Activated CD4-positive, alpha-beta T cell treated with anti-CD3 and anti-CD28 coated beads for 36 hours (primary cell): ENCODE measurements around the gene PRR13. TPM values are rescaled to one million over a fixed set of nuclear protein-coding genes. Genes with fewer than 3 reads are reported as not detected.
"Not testable (repeated sequence)": the region's sequence is repeated elsewhere in the genome, so short reads cannot be mapped to it uniquely, and the experiment has no call there.

Experiments used
- ATAC-seq: fragments of 200-7000 bp; cut with Tn5 transposase; one replicate; pipeline ENCODE4 v1.10.0; 2021; ENCODE audit warnings: mild to moderate bottlenecking, moderate library complexity
- CTCF ChIA-PET: fragments of 350-600 bp; sonication (Branson Sonifier 250); formaldehyde crosslinking; loops from one replicate; lab custom pipeline; 2021; ENCODE audit warnings: antibody characterized with exemption; lab: Charles Lee
- POLR2A ChIA-PET: fragments of 350-600 bp; sonication (Branson Sonifier 250); formaldehyde crosslinking; loops from one replicate; lab custom pipeline; 2021; ENCODE audit warnings: antibody characterized with exemption, inconsistent platforms; lab: Charles Lee
- DNase-seq: peaks from one replicate; pipeline ENCODE4 v3.0.0-alpha.2; 2020
- H3K27ac Mint-ChIP-seq: one replicate; pipeline ENCODE4 v1.8.0; 2021; ENCODE audit warnings: mixed read lengths
- H3K27me3 Mint-ChIP-seq: one replicate; pipeline ENCODE4 v1.8.0; 2021; ENCODE audit warnings: mixed read lengths
- H3K36me3 Mint-ChIP-seq: one replicate; pipeline ENCODE4 v1.8.0; 2021; ENCODE audit warnings: low read depth, mixed read lengths
- H3K4me1 Mint-ChIP-seq: one replicate; pipeline ENCODE4 v1.8.0; 2021; ENCODE audit warnings: mixed read lengths
- H3K4me3 Mint-ChIP-seq: one replicate; pipeline ENCODE4 v1.8.0; 2021; ENCODE audit warnings: mild to moderate bottlenecking, moderate library complexity, mixed read lengths
- H3K9me3 Mint-ChIP-seq: one replicate; pipeline ENCODE4 v1.8.0; 2021; ENCODE audit warnings: low read depth, mixed read lengths
- intact Hi-C, 2 experiments: fragments of 100-400 bp; cut with DNase I in 1 of 2; cut with micrococcal nuclease in 1 of 2; formaldehyde crosslinking; loops; one replicate each; pipeline versions ENCODE4 v1.14.2 to v1.15.1; 2022 to 2024; cut with DNase I, micrococcal nuclease
- total RNA-seq, 2 experiments: library from RNA; stranded (reverse); gene quantifications; one replicate each; pipeline ENCODE4 v1.2.3, GENCODE V29; 2021

The PRR13 gene
- total RNA-seq, 2 experiments from 2014 or later, result 250 to 266 TPM

DNA sequence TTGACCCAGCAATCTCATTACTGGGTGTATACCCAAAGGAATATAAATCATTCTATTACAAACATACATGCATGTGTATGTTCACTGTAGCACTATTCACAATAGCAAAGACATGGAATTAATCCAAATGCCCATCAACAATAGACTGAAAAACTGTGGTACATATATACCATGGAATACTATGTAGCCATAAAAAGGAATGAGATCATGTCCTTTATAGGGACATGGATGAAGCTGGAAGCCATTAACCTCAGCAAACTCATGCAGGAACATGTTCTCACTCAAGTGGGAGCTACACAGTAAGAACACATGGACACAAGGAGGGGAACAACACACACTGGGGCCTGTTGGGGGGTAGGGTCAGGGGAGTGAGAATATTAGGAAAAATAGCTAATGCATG, 2.0 kb upstream of the PRR13 start:
- DNase-seq, H3K27me3 Mint-ChIP-seq, ATAC-seq, H3K4me3 Mint-ChIP-seq, POLR2A ChIA-PET, H3K27ac Mint-ChIP-seq, H3K9me3 Mint-ChIP-seq, intact Hi-C loops: not testable (repeated sequence)
- CTCF ChIA-PET, result interaction anchor here (0.6 to 2.1 kb wide), 4 partner anchors 12 to 118 kb away, joined by 3 to 15 read pairs (median 4); partner anchors contain the start of gene AAAS
- Mint-ChIP-seq H3K4me1 (peaks cover 19% of the 10 kb centered on the region), H3K36me3 (peaks cover 16% of the 10 kb centered on the region)

DNA sequence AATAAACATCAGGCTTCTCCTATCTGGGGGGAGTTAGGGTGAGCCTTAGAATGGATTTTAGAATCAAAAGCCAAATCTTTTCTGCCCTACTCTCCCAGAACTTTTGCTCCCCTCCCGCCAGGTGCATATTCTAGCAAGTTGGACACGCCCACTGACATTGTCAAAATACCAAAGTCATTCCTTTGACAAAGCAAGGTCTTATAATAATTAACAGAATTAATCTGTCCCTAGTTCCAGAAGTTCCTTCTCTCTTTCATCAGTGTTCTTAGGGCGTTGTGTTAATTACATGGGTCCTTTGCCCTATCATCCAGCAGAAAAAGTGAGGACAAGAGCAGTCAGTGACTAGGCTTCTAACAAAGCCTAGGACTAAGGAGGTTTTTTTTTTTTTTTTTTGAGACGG, 2.4 kb downstream of the PRR13 start:
- DNase-seq, result no peak
- ChIA-PET POLR2A (interaction anchor here (0.7 kb wide), 2 partner anchors 81 to 239 kb away, joined by 4 to 7 read pairs; no protein-coding TSS in a partner anchor), CTCF (no interaction called here)
- H3K4me1 Mint-ChIP-seq, result peaks cover 30% of the 10 kb centered on the region
- intact Hi-C loops, result no loop called here
- H3K9me3 Mint-ChIP-seq, result no peaks in the 10 kb centered on the region
- H3K27ac Mint-ChIP-seq, result peak overlapping the region; percentile 63
- H3K36me3 Mint-ChIP-seq, result peaks cover 41% of the 10 kb centered on the region
- H3K27me3 Mint-ChIP-seq, result no peaks in the 10 kb centered on the region
- H3K4me3 Mint-ChIP-seq, result peak overlapping the region; percentile 92
- ATAC-seq, result no peak

DNA sequence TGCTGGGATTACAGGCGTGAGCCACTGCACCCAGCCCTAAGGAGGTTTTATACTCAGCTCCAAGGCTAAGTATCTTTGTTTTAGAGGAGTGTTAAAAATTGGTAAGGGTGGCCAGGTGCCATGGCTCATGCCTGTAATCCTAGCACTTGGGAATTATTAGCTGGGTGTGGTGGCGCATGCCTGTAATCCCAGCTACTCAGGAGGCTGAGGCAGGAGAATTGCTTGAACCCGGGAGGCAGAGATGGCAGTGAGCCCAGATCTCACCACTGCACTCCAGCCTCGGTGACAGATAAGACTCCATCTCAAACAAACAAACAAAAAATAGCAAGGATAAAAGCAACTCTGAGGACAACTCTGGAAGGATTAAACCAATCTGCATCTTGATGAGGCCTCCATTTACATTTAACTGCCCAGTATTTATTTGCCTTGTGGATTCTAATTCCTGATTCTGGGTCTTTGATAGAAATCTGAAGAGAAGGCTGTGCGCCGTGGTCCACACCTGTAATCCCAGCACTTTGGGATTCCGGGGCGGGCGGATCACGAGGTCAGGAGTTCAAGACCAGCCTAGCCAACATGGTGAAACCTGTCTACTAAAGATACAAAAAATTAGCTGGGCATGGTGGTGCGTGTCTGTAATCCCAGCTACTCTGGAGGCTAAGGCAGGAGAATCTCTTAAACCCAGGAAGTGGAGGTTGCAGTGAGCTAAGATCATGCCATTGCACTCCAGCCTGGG, 3.2 kb downstream of the PRR13 start:
- H3K9me3 Mint-ChIP-seq, H3K27me3 Mint-ChIP-seq, H3K4me3 Mint-ChIP-seq, intact Hi-C loops, ATAC-seq, DNase-seq: not testable (repeated sequence)
- Mint-ChIP-seq H3K27ac (peak overlapping the region; percentile 31), H3K36me3 (peaks cover 41% of the 10 kb centered on the region), H3K4me1 (peaks cover 30% of the 10 kb centered on the region)
- ChIA-PET CTCF (interaction anchor here (1.0 to 1.5 kb wide), 2 partner anchors 11 to 99 kb away, joined by 3 to 4 read pairs; no protein-coding TSS in a partner anchor), POLR2A (interaction anchor here (0.5 to 0.7 kb wide), 2 partner anchors 48 to 240 kb away, joined by 5 to 7 read pairs; no protein-coding TSS in a partner anchor)

DNA sequence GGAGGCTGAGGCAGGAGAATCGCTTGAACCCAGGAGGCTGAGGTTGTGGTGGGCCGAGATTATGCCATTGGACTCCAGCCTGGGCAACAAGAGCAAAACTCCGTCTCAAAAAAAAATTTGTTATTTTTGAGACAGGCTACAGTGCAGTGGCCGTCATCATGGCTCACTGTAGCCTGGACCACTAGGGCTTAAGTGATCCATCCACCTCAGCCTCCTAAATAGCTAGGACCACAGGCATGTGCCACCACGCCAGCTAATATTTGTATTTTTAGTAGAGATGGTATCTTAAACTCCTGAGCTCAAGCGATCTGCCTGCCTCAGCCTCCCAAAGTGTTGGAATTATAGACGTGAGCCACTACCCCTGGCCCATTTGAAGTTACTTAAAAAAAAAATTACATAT, 9.4 kb downstream of the PRR13 start:
- Mint-ChIP-seq H3K4me1 (peaks cover 26% of the 10 kb centered on the region), H3K27me3 (no peaks in the 10 kb centered on the region), H3K27ac (peak overlapping the region; percentile 19), H3K36me3 (peaks cover 49% of the 10 kb centered on the region), H3K9me3 (no peaks in the 10 kb centered on the region), H3K4me3 (no peak overlapping the region)
- ChIA-PET POLR2A (no interaction called here), CTCF (interaction anchor here (0.6 to 1.6 kb wide), 7 partner anchors 10 to 130 kb away, joined by 3 to 8 read pairs (median 3); partner anchors contain the start of genes AAAS and PRR13)
- ATAC-seq (no peak), DNase-seq (no peak)
- intact Hi-C loops, result loop anchor here (1.0 to 5.0 kb wide), 7 partner anchors 10 to 826 kb away; partner anchors contain the start of genes PRR13 (in 2 of the 2), AAAS (in 1 of the 2), ATF7 (in 1 of the 2) and ATP5MC2 (in 1 of the 2)

DNA sequence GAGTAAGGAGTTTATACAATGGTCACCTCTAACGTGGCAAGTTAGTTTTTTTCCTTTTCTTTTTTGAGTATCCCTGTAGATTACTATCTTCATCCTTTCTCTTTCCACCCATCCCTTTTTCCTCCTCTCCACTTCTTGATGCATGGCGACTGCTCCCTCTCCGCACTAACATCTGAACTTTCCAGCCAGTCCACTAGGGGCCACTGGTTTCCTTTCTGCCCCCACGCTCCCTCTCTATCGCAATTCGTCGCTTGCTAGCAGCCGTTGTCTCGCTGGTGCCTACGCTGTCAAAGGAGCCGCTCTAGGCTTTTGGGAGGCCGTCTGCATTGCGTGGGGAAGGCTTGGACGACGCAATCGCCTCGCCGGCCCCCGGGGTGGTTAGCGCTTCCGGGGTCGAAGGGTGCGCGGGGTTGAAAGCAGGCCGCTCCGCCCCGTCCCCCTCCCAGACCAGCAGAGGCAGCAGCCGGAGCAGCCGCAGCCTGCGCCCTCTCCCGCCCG, 10.2 kb downstream of the PRR13 start, which contains the start of gene PCBP2:
PCBP2 (plus strand) TSS at position 442 of the 498 bp plus-strand sequence. CDS start 2,699 bp downstream, outside the sequence.
- DNase-seq, result peak; percentile 99
- Mint-ChIP-seq H3K27me3 (no peaks in the 10 kb centered on the region), H3K36me3 (peaks cover 50% of the 10 kb centered on the region), H3K9me3 (no peaks in the 10 kb centered on the region), H3K4me1 (peaks cover 27% of the 10 kb centered on the region), H3K27ac (peak within 1 kb of the TSS; percentile 96), H3K4me3 (peak within 1 kb of the TSS; percentile 94)
- POLR2A ChIA-PET, result no interaction called here
- peak; percentile 97 for ATAC-seq
- intact Hi-C loops, result loop anchor here (1.0 to 5.0 kb wide), 16 partner anchors 10 to 826 kb away; partner anchors contain the start of genes PRR13 (in 2 of the 2), TARBP2 (in 2 of the 2), AAAS (in 1 of the 2) and ATF7 (in 1 of the 2)
- CTCF ChIA-PET, result interaction anchor here (0.6 to 1.6 kb wide), 9 partner anchors 10 to 273 kb away, joined by 3 to 8 read pairs (median 3); partner anchors contain the start of genes AAAS and PRR13

DNA sequence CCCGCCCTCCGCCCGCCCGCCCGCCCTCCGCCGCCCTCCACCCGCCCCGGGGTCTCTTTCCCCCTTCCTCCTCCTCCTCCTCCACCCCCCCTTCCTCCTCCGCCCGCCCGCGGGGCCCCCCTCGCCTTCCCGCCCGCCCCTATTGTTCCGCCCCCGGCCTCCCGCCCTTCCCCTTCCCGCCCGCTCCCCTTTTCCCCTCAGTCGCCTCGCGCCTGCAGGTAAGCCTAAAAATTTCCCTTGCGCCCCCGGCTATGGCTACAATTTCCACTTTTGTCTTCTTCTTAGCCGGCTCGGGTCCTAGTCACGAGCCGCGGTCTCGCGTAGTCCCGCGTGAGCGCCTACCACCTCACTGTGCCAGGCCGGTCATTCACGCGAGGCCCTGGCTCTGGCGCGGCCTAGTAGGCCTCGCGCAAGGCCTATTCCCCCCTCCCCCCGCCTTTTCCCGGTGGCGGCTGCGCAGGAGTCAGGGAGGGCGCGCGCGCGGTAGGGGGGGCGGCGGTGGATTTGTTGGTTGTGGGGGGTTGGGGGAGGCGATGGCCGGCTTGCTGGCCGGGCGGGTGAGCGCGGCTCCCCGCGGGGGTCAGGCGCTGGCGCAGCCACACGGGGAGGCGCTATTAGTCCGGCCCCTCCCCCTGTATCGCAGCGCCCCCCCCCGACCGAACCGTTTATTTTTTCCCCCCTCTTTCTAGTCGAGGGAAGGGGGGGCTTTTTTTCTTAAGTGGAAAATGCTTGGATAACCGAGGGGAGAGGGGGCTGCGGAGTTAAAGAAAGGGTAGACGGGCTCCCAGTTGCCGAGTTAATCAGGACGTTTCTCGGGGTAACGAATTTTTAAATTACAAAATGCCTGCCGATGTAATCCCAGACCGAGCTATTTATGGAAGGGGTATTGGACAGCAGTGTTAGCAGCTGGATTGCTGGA, 10.9 kb downstream of the PRR13 start:
- Mint-ChIP-seq H3K27me3 (no peaks in the 10 kb centered on the region), H3K27ac (peak overlapping the region; percentile 96), H3K4me3 (peak overlapping the region; percentile 94), H3K36me3 (peaks cover 51% of the 10 kb centered on the region), H3K4me1 (peaks cover 27% of the 10 kb centered on the region), H3K9me3 (no peaks in the 10 kb centered on the region)
- peak; percentile 14 for ATAC-seq
- POLR2A ChIA-PET, result interaction anchor here (0.6 kb wide), 1 partner anchor 22 kb away, joined by 6 read pairs; no protein-coding TSS in a partner anchor
- DNase-seq, result peak; percentile 84
- intact Hi-C loops, result loop anchor here (1.0 to 5.0 kb wide), 10 partner anchors 16 to 825 kb away; partner anchors contain the start of genes TARBP2 (in 2 of the 2), EIF4B (in 1 of the 2), MYG1 (in 1 of the 2) and PFDN5 (in 1 of the 2)
- CTCF ChIA-PET, result interaction anchor here (0.6 to 4.5 kb wide), 7 partner anchors 10 to 131 kb away, joined by 3 to 32 read pairs (median 3); no protein-coding TSS in a partner anchor

DNA sequence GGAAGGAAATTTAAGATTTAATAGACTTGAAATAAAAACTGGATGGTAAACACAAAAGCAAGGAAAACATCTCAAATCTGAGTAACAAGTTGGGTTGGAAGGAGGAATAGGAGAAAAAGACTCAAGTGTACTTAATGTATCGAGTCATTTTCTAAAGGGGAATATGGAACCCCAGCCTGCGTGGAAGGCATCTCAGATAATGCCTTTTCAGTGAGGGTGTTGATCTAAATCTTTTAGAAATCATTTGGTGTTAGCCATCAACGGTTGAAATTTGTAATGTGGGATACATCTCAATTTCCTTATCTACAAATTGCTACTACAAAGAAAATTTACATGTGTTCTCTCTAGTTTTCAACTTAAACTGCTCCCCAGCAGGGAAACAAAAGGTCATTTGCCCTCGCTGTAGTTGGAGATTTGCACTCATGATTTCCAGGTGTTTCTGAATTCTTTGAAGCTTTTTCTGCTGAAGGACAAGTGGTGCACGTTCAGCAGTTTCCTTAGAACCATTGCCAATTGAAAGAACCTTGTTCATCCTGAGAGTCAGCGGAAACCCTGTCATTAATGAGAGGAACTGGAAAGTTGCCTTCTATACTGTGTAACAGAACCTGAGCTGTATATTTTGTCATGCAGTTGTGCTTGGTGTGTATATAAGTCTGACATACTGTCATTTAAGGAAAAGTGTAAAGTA, 12.6 kb downstream of the PRR13 start:
- peak overlapping the region; percentile 94 for H3K4me3 Mint-ChIP-seq
- intact Hi-C loops, result loop anchor here (2.0 to 5.0 kb wide), 6 partner anchors 15 to 823 kb away; partner anchors contain the start of gene TARBP2 (in 1 of the 2)
- no peak for ATAC-seq

DNA sequence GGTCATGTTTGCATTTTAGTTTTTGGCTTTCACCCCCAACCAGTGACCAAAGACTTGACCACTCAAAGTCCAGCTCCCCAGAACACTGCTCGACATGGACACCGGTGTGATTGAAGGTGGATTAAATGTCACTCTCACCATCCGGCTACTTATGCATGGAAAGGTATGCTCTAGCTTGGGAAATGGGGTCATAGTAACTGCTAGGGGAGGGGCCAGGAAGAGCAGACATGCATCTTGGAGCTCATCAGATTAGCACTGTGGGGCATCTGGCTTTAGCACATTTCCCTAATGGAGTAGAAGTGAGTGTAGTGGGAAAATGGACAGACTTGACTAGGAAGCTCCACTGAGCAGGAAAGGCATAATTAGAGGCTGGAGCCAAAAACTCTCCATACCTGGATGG, 13.2 kb downstream of the PRR13 start:
- no peaks in the 10 kb centered on the region for H3K9me3 Mint-ChIP-seq
- peak overlapping the region; percentile 62 for H3K27ac Mint-ChIP-seq
- peak overlapping the region; percentile 94 for H3K4me3 Mint-ChIP-seq
- H3K36me3 Mint-ChIP-seq, result peaks cover 56% of the 10 kb centered on the region
- POLR2A ChIA-PET, result interaction anchor here (0.7 to 3.6 kb wide), 7 partner anchors 10 to 75 kb away, joined by 3 to 19 read pairs (median 7); partner anchors contain the start of gene SP1
- H3K4me1 Mint-ChIP-seq, result peaks cover 33% of the 10 kb centered on the region
- CTCF ChIA-PET, result interaction anchor here (0.6 to 4.5 kb wide), 4 partner anchors 9 to 666 kb away, joined by 3 to 32 read pairs (median 4); partner anchors contain the start of gene AAAS
- ATAC-seq, result no peak
- intact Hi-C loops, result loop anchor here in 1 of 2 experiments (2.0 to 5.0 kb wide), 2 partner anchors 20 to 823 kb away; no protein-coding TSS in a partner anchor
- DNase-seq, result no peak
- no peaks in the 10 kb centered on the region for H3K27me3 Mint-ChIP-seq

More for the DNA sequence above, 12.6 kb downstream of the PRR13 start:
- Mint-ChIP-seq H3K4me1 (peaks cover 31% of the 10 kb centered on the region), H3K27ac (peak overlapping the region; percentile 62), H3K27me3 (no peaks in the 10 kb centered on the region), H3K9me3 (no peaks in the 10 kb centered on the region), H3K36me3 (peaks cover 53% of the 10 kb centered on the region)
- ChIA-PET POLR2A (interaction anchor here (0.7 to 3.6 kb wide), 5 partner anchors 11 to 75 kb away, joined by 3 to 19 read pairs (median 11); partner anchors contain the start of gene SP1), CTCF (interaction anchor here (0.6 to 4.5 kb wide), 5 partner anchors 22 to 667 kb away, joined by 3 to 32 read pairs (median 3); partner anchors contain the start of genes AAAS and SP1)
- no peak for DNase-seq

DNA sequence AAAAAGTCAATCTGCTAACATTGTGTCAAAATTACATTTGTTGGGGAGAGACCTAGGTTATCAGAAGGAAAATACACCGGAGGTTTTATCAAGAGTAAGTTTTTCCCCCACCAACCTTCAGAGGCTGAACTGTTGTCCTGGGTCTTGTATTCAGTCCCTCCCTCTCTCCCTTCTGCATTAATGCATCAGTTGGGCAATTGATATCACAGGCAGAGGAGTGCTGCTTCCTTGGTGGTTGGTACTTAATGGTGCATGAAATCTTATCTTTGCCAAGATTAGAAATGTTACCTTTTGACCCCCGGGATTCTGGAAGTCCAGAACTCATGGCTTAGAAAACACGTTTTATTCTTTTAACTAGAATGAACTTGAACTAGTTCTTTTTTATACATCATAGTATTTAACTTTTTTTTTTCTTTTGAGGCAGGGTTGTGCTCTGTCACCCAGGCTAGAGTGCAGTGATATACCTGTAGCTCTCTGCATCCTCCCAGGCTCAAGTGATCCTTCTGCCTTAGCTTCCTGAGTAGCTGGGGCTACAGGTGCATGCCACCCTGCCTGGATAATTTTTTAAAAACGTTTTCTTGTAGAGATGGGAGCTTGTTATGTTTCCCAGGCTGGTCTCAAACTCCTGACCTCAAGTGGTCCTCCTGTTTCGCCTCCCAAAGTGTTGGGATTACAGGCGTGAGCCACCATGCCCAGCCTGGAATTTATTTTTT, 15.3 kb downstream of the PRR13 start:
- no peak for DNase-seq
- no peaks in the 10 kb centered on the region for H3K27me3 Mint-ChIP-seq
- peaks cover 78% of the 10 kb centered on the region for H3K36me3 Mint-ChIP-seq
- no peaks in the 10 kb centered on the region for H3K9me3 Mint-ChIP-seq
- peaks cover 42% of the 10 kb centered on the region for H3K4me1 Mint-ChIP-seq
- ChIA-PET CTCF (interaction anchor here (0.6 to 4.5 kb wide), 2 partner anchors 19 to 77 kb away, joined by 3 to 32 read pairs; no protein-coding TSS in a partner anchor), POLR2A (interaction anchor here (1.0 to 3.6 kb wide), 4 partner anchors 13 to 33 kb away, joined by 3 to 18 read pairs (median 4); no protein-coding TSS in a partner anchor)
- intact Hi-C loops, result loop anchor here in 1 of 2 experiments (2.0 kb wide), 1 partner anchor 16 kb away; no protein-coding TSS in a partner anchor
- H3K27ac Mint-ChIP-seq, result no peak overlapping the region
- no peak overlapping the region for H3K4me3 Mint-ChIP-seq
- ATAC-seq, result no peak
